ENCODE data around the gene SDHAF2. TPM values are rescaled to one million over a fixed set of nuclear protein-coding genes. Genes with fewer than 3 reads are reported as not detected.
"Not testable (repeated sequence)": the region's sequence is repeated elsewhere in the genome, so short reads cannot be mapped to it uniquely, and the experiment has no call there.

The SDHAF2 gene
- 46.6 and 49.1 TPM in 2 replicates for total RNA-seq (2021)
- percentile 89 among the genes with signal in this experiment for Bru-seq, nascent RNA
- BruChase-seq, experiment 1, labeled RNA remaining after a 2-hour chase: percentile 93 among the genes with signal in this experiment
- BruChase-seq, experiment 2, labeled RNA remaining after a 6-hour chase: percentile 87 among the genes with signal in this experiment
- long read RNA-seq, transcript SDHAF2-201 (4 exons, 2,033 nt): major isoform, 59 of 82 reads
- long read RNA-seq, transcript SDHAF2-207 (5 exons, 1,077 nt): minor isoform, 8 of 82 reads
- long read RNA-seq, partial matches to known transcripts: 0 of 82 reads
- long read RNA-seq, other reads (novel, unspliced or antisense): 8 of 82 reads

DNA sequence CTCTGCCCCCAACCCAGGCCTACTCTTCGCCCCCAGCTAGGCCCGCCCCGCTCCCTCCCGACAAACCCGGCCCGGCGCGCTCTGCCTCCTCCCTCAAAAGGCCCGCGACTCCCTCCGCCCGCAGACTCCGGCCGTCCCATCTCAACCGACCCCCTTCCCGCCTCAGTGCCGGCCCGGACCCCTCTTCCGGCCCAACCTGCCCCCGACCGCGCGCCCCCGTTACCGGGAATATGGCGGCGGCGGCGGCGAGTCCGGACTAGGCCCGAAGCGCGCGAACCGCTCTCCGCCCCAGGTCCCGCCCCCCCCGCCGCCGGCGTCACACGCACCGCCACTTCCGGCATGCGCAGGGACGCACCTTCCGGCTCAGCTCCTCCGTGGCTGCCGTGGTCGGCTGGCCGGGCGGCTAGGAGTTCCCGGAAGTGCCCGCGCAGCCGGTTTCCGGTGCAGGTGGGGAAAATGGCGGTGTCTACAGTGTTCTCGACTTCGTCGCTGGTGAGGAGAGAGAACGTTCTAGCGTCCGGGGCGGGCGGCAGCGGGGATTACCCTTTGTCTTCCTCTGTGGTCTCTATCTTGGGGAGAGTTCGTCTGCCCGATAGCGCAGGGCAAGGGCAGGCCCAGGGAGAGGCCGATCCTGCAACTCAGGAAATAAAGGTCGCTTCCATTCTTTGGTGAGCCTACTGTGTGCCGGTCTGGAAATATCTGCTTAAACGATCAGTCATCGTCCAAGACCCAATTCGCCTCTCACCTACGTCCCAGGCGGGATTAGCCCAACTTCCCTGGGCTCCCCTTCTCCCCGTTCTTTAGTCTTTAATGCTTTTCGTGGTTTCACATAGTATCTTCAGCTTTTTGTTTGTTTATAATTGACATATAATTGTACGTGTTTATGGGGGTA, at the start of gene SDHAF2, which contains the start of gene CPSF7:
SDHAF2 (plus strand) TSS at position 434 of the 892 bp plus-strand sequence; CDS start at position 457, 23 bp downstream.
CPSF7 (minus strand) TSS at position 285 of the 892 bp plus-strand sequence. CDS start 740 bp downstream, outside the sequence.
- TSS peak; percentile 85 for BruUV-seq (replicated peaks)
- DNase-seq (ENCODE audit: low spot score): peak; percentile 99
- no peaks in the 10 kb centered on the region for H3K27me3 ChIP-seq (replicated peaks; ENCODE audit: insufficient read depth, low read depth, low read length, poor library complexity)
- TF ChIP-seq, protein P1, sequence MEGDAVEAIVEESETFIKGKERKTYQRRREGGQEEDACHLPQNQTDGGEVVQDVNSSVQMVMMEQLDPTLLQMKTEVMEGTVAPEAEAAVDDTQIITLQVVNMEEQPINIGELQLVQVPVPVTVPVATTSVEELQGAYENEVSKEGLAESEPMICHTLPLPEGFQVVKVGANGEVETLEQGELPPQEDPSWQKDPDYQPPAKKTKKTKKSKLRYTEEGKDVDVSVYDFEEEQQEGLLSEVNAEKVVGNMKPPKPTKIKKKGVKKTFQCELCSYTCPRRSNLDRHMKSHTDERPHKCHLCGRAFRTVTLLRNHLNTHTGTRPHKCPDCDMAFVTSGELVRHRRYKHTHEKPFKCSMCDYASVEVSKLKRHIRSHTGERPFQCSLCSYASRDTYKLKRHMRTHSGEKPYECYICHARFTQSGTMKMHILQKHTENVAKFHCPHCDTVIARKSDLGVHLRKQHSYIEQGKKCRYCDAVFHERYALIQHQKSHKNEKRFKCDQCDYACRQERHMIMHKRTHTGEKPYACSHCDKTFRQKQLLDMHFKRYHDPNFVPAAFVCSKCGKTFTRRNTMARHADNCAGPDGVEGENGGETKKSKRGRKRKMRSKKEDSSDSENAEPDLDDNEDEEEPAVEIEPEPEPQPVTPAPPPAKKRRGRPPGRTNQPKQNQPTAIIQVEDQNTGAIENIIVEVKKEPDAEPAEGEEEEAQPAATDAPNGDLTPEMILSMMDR (conservative IDR thresholded peaks at IDR 0.05; ENCODE audit: low read depth, low read length): no peak
- TF ChIP-seq EZH2 (IDR thresholded peaks at IDR 0.05; ENCODE audit: borderline replicate concordance, low read depth, low read length, poor library complexity, severe bottlenecking): no peak
- H3K9me3 ChIP-seq (ENCODE audit: low read depth, low read length, poor library complexity, severe bottlenecking): no peaks in the 10 kb centered on the region
- peaks cover 48% of the 10 kb centered on the region for H3K36me3 ChIP-seq (ENCODE audit: insufficient read depth, low read length, poor library complexity, severe bottlenecking)
- peak within 1 kb of the TSS; percentile 99 for H3K27ac ChIP-seq (ENCODE audit: low read depth, low read length, poor library complexity, severe bottlenecking)
- ChIA-PET POLR2A (ENCODE audit: low non-redundant PET) (no interaction called here), CTCF (no interaction called here)
- H3K4me1 ChIP-seq (ENCODE audit: insufficient read depth, low read length, poor library complexity, severe bottlenecking): peaks cover 12% of the 10 kb centered on the region
- intact Hi-C loops (cut with micrococcal nuclease; ENCODE audit: unreplicated experiment): loop anchor here (5.0 kb wide), 1 partner anchor 87 kb away; no protein-coding TSS in a partner anchor
- peak within 1 kb of the TSS; percentile 70 for H3K4me3 ChIP-seq (ENCODE audit: low read depth, low read length, poor library complexity, severe bottlenecking)

DNA sequence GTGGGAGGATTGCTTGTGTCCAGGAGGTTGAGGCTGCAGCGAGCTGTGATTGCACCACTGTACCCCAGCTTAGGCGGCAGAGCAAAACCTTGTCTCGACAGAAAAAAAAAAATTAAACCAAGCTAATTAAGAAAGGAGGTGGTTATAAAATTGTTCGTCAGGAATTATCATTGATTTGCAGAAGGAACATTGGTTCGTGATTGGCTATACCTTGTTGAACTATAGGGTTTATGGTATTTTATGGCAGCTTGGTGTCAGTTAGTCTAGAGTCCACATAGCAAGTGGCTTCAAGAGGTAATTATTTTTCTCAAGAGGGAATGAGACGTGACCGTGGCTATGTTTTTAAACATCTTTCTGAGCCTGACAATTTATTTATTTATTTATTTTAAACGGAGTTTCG, 49.0 kb upstream of the SDHAF2 start:
- Histone ChIP-seq H3K4me3 (ENCODE audit: low read depth, low read length, poor library complexity, severe bottlenecking) (no peak overlapping the region), H3K27me3 (replicated peaks; ENCODE audit: insufficient read depth, low read depth, low read length, poor library complexity) (no peaks in the 10 kb centered on the region), H3K4me1 (ENCODE audit: insufficient read depth, low read length, poor library complexity, severe bottlenecking) (peaks cover 12% of the 10 kb centered on the region), H3K27ac (ENCODE audit: low read depth, low read length, poor library complexity, severe bottlenecking) (no peak overlapping the region), H3K9me3 (ENCODE audit: low read depth, low read length, poor library complexity, severe bottlenecking) (no peaks in the 10 kb centered on the region), H3K36me3 (ENCODE audit: insufficient read depth, low read length, poor library complexity, severe bottlenecking) (no peaks in the 10 kb centered on the region)
- ChIA-PET CTCF (interaction anchor here (0.8 kb wide), 1 partner anchor 45 kb away, joined by 5 read pairs; no protein-coding TSS in a partner anchor), POLR2A (ENCODE audit: low non-redundant PET) (no interaction called here)
- intact Hi-C loops (cut with micrococcal nuclease; ENCODE audit: unreplicated experiment): no loop called here
- no peak for DNase-seq (ENCODE audit: low spot score)
- no TSS peak for BruUV-seq (replicated peaks)
- TF ChIP-seq EZH2 (IDR thresholded peaks at IDR 0.05; ENCODE audit: borderline replicate concordance, low read depth, low read length, poor library complexity, severe bottlenecking): no peak
- TF ChIP-seq, protein P1 (conservative IDR thresholded peaks at IDR 0.05; ENCODE audit: low read depth, low read length): no peak

GRCh38 chr11:61383859-61384258, 46.1 kb upstream of the SDHAF2 start:
- H3K4me1 ChIP-seq (ENCODE audit: insufficient read depth, low read length, poor library complexity, severe bottlenecking); intact Hi-C loops (cut with micrococcal nuclease; ENCODE audit: unreplicated experiment); H3K9me3 ChIP-seq (ENCODE audit: low read depth, low read length, poor library complexity, severe bottlenecking); CTCF ChIA-PET; DNase-seq (ENCODE audit: low spot score); POLR2A ChIA-PET (ENCODE audit: low non-redundant PET); H3K4me3 ChIP-seq (ENCODE audit: low read depth, low read length, poor library complexity, severe bottlenecking); H3K36me3 ChIP-seq (ENCODE audit: insufficient read depth, low read length, poor library complexity, severe bottlenecking); BruUV-seq (replicated peaks); H3K27me3 ChIP-seq (replicated peaks; ENCODE audit: insufficient read depth, low read depth, low read length, poor library complexity); H3K27ac ChIP-seq (ENCODE audit: low read depth, low read length, poor library complexity, severe bottlenecking): not testable (repeated sequence)
